ENCODE results near the gene PHKG2.

- TF ChIP-seq POLR2A (IDR thresholded peaks at IDR 0.05): no peak
- TF ChIP-seq CTCF (IDR thresholded peaks at IDR 0.05): no peak
- TF ChIP-seq POLR2AphosphoS5 (IDR thresholded peaks at IDR 0.05): no peak
Measured at GRCh38 chr16:30783280-30784109, 35.3 kb downstream of the PHKG2 start.
